MM.1S (cell line): ENCODE data around the gene LIAS.

Experiments
- CTCF ChIP-seq: fragments of 300-600 bp; sonication (generic); IDR thresholded peaks from 2 replicates; pipeline ENCODE4 v1.5.1; 2016; ENCODE audit warnings: antibody characterized with exemption, low read length, mixed read lengths
- EZH2 ChIP-seq: fragments of 300-600 bp; sonication (generic); optimal IDR thresholded peaks from 2 replicates; pipeline ENCODE3; 2017; ENCODE audit warnings: low read depth, mild to moderate bottlenecking, antibody characterized with exemption, low read length, mixed read lengths

GRCh38 chr4:39469429-39470077 is 10.7 kb downstream of the LIAS start:
- TF ChIP-seq CTCF: peak; percentile 81
- no peak for TF ChIP-seq EZH2
